H9 (cell line): ENCODE data around the gene OR8I2. TPM values are rescaled to one million over a fixed set of nuclear protein-coding genes. Genes with fewer than 3 reads are reported as not detected.
"Not testable (repeated sequence)": the region's sequence is repeated elsewhere in the genome, so short reads cannot be mapped to it uniquely, and the experiment has no call there.

Experiments used
- DNase-seq: peaks from one replicate; pipeline ENCODE4 v3.0.0-alpha.2; 2017
- H2AFZ ChIP-seq: one replicate; pipeline ENCODE4 v1.6.1; 2013; ENCODE audit warnings: mild to moderate bottlenecking, low read length, control low read depth, moderate library complexity
- H2AK5ac ChIP-seq: 2 replicates; pipeline ENCODE4 v1.6.1; 2013; ENCODE audit warnings: low read length, control low read depth, mixed read lengths; ENCODE audit not compliant: insufficient read length
- H2BK120ac ChIP-seq: one replicate; pipeline ENCODE4 v1.6.1; 2013; ENCODE audit warnings: low read depth, mild to moderate bottlenecking, low read length, control low read depth, inconsistent platforms; ENCODE audit not compliant: poor library complexity, severe bottlenecking
- H2BK12ac ChIP-seq: 2 replicates; pipeline ENCODE4 v1.6.1; 2013; ENCODE audit warnings: low read length, control low read depth, mixed read lengths, low read depth; ENCODE audit not compliant: insufficient read length
- H2BK15ac ChIP-seq: 2 replicates; pipeline ENCODE4 v1.6.1; 2013; ENCODE audit warnings: low read depth, low read length, control low read depth
- H2BK20ac ChIP-seq: one replicate; pipeline ENCODE4 v1.6.1; 2013; ENCODE audit warnings: low read depth, mild to moderate bottlenecking, low read length, control low read depth, inconsistent platforms; ENCODE audit not compliant: poor library complexity, severe bottlenecking
- H2BK5ac ChIP-seq: 2 replicates; pipeline ENCODE4 v1.6.1; 2013; ENCODE audit warnings: low read length, control low read depth, mixed read lengths; ENCODE audit not compliant: insufficient read length
- H3K14ac ChIP-seq: 2 replicates; pipeline ENCODE4 v1.6.1; 2013; ENCODE audit warnings: low read length, control low read depth; ENCODE audit not compliant: insufficient read depth
- H3K18ac ChIP-seq: 2 replicates; pipeline ENCODE4 v1.6.1; 2013; ENCODE audit warnings: low read depth, mild to moderate bottlenecking, mixed read lengths, low read length, control low read depth; ENCODE audit not compliant: insufficient read length
- H3K23ac ChIP-seq: 2 replicates; pipeline ENCODE4 v1.6.1; 2013; ENCODE audit warnings: low read length, control low read depth, mixed read lengths, low read depth; ENCODE audit not compliant: insufficient read length
- H3K23me2 ChIP-seq: 2 replicates; pipeline ENCODE4 v1.6.1; 2013; ENCODE audit warnings: low read depth, mild to moderate bottlenecking, mixed read lengths, low read length, control low read depth; ENCODE audit not compliant: insufficient read length, poor library complexity, severe bottlenecking
- H3K27ac ChIP-seq: 2 replicates; pipeline ENCODE4 v1.5.1; 2013; ENCODE audit warnings: low read length, control low read depth, mixed read lengths, low read depth; ENCODE audit not compliant: insufficient read length
- H3K27me3 ChIP-seq: 2 replicates; pipeline ENCODE4 v1.6.1; 2013; ENCODE audit warnings: low read length, control low read depth, inconsistent platforms; ENCODE audit not compliant: insufficient read depth
- H3K4ac ChIP-seq: 2 replicates; pipeline ENCODE4 v1.6.1; 2013; ENCODE audit warnings: low read depth, mild to moderate bottlenecking, control low read depth, inconsistent platforms, low read length, moderate library complexity
- H3K4me1 ChIP-seq: 2 replicates; pipeline ENCODE4 v1.6.1; 2013; ENCODE audit warnings: low read length, control low read depth, inconsistent platforms; ENCODE audit not compliant: insufficient read depth
- H3K4me2 ChIP-seq: 2 replicates; pipeline ENCODE4 v1.6.1; 2013; ENCODE audit warnings: low read length, control low read depth, mixed read lengths; ENCODE audit not compliant: insufficient read length, insufficient read depth
- H3K56ac ChIP-seq: 2 replicates; pipeline ENCODE4 v1.6.1; 2013; ENCODE audit warnings: low read depth, mild to moderate bottlenecking, mixed read lengths, low read length, control low read depth; ENCODE audit not compliant: insufficient read length
- H3K79me1 ChIP-seq: 2 replicates; pipeline ENCODE4 v1.6.1; 2013; ENCODE audit warnings: low read depth, mild to moderate bottlenecking, moderate library complexity, low read length, control low read depth, inconsistent platforms; ENCODE audit not compliant: insufficient read depth, poor library complexity, severe bottlenecking
- H3K79me2 ChIP-seq: 2 replicates; pipeline ENCODE4 v1.6.1; 2013; ENCODE audit warnings: low read length, control low read depth, inconsistent platforms; ENCODE audit not compliant: insufficient read depth
- H3K9ac ChIP-seq: 2 replicates; pipeline ENCODE4 v1.6.1; 2013; ENCODE audit warnings: low read length, control low read depth, mixed read lengths; ENCODE audit not compliant: insufficient read length; ENCODE audit errors: extremely low read depth
- H3K9me3 ChIP-seq: one replicate; pipeline ENCODE4 v1.6.1; 2013; ENCODE audit warnings: low read depth, low read length, inconsistent platforms; ENCODE audit not compliant: control insufficient read depth
- H3T11ph ChIP-seq: one replicate; pipeline ENCODE4 v1.6.1; 2013; ENCODE audit warnings: mild to moderate bottlenecking, low read length, control low read depth, inconsistent platforms
- H4K20me1 ChIP-seq: one replicate; pipeline ENCODE4 v1.6.1; 2013; ENCODE audit not compliant: control insufficient read depth, insufficient read length, insufficient read depth
- H4K5ac ChIP-seq: 2 replicates; pipeline ENCODE4 v1.6.1; 2013; ENCODE audit warnings: low read depth, mild to moderate bottlenecking, mixed read lengths, low read length, control low read depth; ENCODE audit not compliant: insufficient read length
- H4K8ac ChIP-seq: replicated peaks from 2 replicates; pipeline ENCODE4 v1.6.1; 2013; ENCODE audit warnings: low read length, control low read depth, mixed read lengths, low read depth; ENCODE audit not compliant: insufficient read length
- H4K91ac ChIP-seq: 2 replicates; pipeline ENCODE4 v1.6.1; 2013; ENCODE audit warnings: low read depth, mild to moderate bottlenecking, moderate library complexity, mixed read lengths, low read length, control low read depth; ENCODE audit not compliant: insufficient read length
- H3K27ac Mint-ChIP-seq, 3 experiments: 2 replicates in 2 of 3; 3 replicates in 1 of 3; pipeline ENCODE4 v1.8.0; 2020 to 2021; ENCODE audit warnings: mixed read lengths in 3 of 3, mild to moderate bottlenecking in 1 of 3, moderate library complexity in 1 of 3
- H3K27me3 Mint-ChIP-seq: 2 replicates; pipeline ENCODE4 v1.8.0; 2021; ENCODE audit warnings: low read depth, mild to moderate bottlenecking, moderate library complexity, mixed read lengths
- H3K36me3 Mint-ChIP-seq, 3 experiments: 2 replicates in 2 of 3; 3 replicates in 1 of 3; pipeline ENCODE4 v1.8.0; 2020 to 2021; ENCODE audit warnings: low read depth in 3 of 3, mixed read lengths in 3 of 3; ENCODE audit not compliant: insufficient read depth in 1 of 3
- H3K4me1 Mint-ChIP-seq, 2 experiments: 2 replicates each; pipeline ENCODE4 v1.8.0; 2020; ENCODE audit warnings: mixed read lengths in 2 of 2
- H3K4me3 Mint-ChIP-seq, 2 experiments: 2 replicates in 1 of 2; 3 replicates in 1 of 2; pipeline ENCODE4 v1.8.0; 2020 to 2021; ENCODE audit warnings: mild to moderate bottlenecking in 2 of 2, mixed read lengths in 2 of 2, moderate library complexity in 1 of 2
- H3K9me3 Mint-ChIP-seq, 2 experiments: 2 replicates in 1 of 2; 3 replicates in 1 of 2; pipeline ENCODE4 v1.8.0; 2020; ENCODE audit warnings: mild to moderate bottlenecking in 2 of 2, mixed read lengths in 2 of 2, moderate library complexity in 1 of 2
- WGBS: extraction: QIAGEN DNeasy Blood & Tissue Kit; methylation state at CpG from one replicate; pipeline ENCODE4 v1.1.7; 2013; ENCODE audit warnings: missing lambda C conversion rate, low lambda C conversion rate, mixed read lengths; ENCODE audit not compliant: insufficient read length; ENCODE audit errors: extremely low coverage; 5-methylcytosine and 5-hydroxymethylcytosine counted together
- total RNA-seq: library from RNA; stranded (reverse); gene quantifications from 2 replicates; pipeline ENCODE4 v1.2.1, GENCODE V29; 2021
- TF ChIP-seq, protein P1 (sequence below): fragments of 200-600 bp; sonication (generic); conservative IDR thresholded peaks from 3 replicates; pipeline ENCODE4 v1.8.0; 2021; ENCODE audit warnings: antibody characterized with exemption, mild to moderate bottlenecking

OR8I2 gene
- total RNA-seq, 1 experiment from 2014 or later = not detected

DNA sequence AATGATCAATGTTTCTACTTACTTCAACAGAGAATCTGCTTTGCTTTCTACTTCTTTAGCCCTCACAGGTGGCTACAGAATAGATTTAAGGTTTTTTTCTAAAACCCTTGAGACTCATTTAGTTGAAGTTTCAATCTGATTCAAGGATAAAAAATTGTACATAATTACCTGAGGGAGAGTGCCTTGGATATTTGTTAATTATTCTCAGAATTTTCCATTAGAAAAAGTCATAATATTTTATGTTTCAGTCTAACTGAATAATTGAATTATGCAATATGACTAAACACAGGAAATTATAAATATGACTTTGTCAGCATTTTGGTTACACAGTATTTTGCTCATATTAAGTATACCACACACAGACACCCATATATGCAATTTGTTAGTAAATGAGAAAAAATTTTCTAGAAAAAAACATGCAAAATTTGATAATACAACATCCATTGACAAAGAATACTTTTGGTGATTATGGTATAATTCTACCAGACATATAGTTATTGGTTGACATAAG, 47.1 kb downstream of the OR8I2 start, which contains the start of gene OR8J3:
Gene OR8J3, minus strand, starts transcription at position 51 of the 511 bp plus-strand sequence. CDS start 2,483 bp downstream, outside the sequence.
- Mint-ChIP-seq H3K9me3 (peaks cover 12 to 35% of the 10 kb centered on the region in 2 experiments), H3K36me3 (peaks cover 0 to 10% (median 6%) of the 10 kb centered on the region in 3 experiments; a peak in 4 of 7 replicates), H3K27me3 (no peaks in the 10 kb centered on the region), H3K4me3 (no peak within 1 kb of the TSS), H3K4me1 (no peaks in the 10 kb centered on the region), H3K27ac (no peak within 1 kb of the TSS)
- Histone ChIP-seq H2BK15ac (no peak within 1 kb of the TSS), H3K9me3 (no peaks in the 10 kb centered on the region), H2BK120ac (no peak within 1 kb of the TSS), H2AFZ (no peak within 1 kb of the TSS), H3K4ac (no peak within 1 kb of the TSS), H3T11ph (no peak within 1 kb of the TSS), H3K18ac (no peak within 1 kb of the TSS), H3K23ac (no peak within 1 kb of the TSS), H3K27ac (no peak within 1 kb of the TSS), H3K27me3 (no peaks in the 10 kb centered on the region), H4K8ac (no peak within 1 kb of the TSS), H4K20me1 (no peaks in the 10 kb centered on the region), H3K79me1 (no peaks in the 10 kb centered on the region), H3K79me2 (no peaks in the 10 kb centered on the region), H3K23me2 (no peaks in the 10 kb centered on the region), H3K4me1 (no peaks in the 10 kb centered on the region), H2BK5ac (no peak within 1 kb of the TSS), H2BK12ac (no peak within 1 kb of the TSS), H3K9ac (no peak within 1 kb of the TSS), H3K4me2 (no peak within 1 kb of the TSS), H3K56ac (no peak within 1 kb of the TSS), H3K14ac (no peak within 1 kb of the TSS), H2AK5ac (no peak within 1 kb of the TSS), H4K5ac (no peak within 1 kb of the TSS), H4K91ac (no peak within 1 kb of the TSS), H2BK20ac (no peak within 1 kb of the TSS)
- TF ChIP-seq, protein P1, sequence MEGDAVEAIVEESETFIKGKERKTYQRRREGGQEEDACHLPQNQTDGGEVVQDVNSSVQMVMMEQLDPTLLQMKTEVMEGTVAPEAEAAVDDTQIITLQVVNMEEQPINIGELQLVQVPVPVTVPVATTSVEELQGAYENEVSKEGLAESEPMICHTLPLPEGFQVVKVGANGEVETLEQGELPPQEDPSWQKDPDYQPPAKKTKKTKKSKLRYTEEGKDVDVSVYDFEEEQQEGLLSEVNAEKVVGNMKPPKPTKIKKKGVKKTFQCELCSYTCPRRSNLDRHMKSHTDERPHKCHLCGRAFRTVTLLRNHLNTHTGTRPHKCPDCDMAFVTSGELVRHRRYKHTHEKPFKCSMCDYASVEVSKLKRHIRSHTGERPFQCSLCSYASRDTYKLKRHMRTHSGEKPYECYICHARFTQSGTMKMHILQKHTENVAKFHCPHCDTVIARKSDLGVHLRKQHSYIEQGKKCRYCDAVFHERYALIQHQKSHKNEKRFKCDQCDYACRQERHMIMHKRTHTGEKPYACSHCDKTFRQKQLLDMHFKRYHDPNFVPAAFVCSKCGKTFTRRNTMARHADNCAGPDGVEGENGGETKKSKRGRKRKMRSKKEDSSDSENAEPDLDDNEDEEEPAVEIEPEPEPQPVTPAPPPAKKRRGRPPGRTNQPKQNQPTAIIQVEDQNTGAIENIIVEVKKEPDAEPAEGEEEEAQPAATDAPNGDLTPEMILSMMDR = no peak
- DNase-seq = no peak

DNA sequence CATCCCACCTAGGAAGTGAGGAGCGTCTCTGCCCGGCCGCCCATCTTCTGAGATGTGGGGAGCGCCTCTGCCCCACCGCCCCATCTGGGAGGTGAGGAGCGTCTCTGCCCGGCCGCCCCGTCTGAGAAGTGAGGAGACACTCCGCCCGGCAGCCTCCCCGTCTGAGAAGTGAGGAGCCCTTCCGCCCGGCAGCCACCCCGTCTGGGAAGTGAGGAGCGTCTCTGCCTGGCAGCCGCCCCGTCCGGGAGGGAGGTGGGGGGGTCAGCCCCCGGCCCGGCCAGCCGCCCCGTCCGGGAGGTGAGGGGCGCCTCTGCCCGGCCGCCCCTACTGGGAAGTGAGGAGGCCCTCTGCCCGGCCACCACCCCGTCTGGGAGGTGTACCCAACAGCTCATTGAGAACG, 50.6 kb downstream of the OR8I2 start:
- H3K23ac ChIP-seq, H3K27ac Mint-ChIP-seq, H3K23me2 ChIP-seq, H2BK5ac ChIP-seq, H3K4me2 ChIP-seq, H2AFZ ChIP-seq, H3K79me1 ChIP-seq, H3T11ph ChIP-seq, H4K20me1 ChIP-seq, H3K14ac ChIP-seq, H3K4ac ChIP-seq, DNase-seq, H3K79me2 ChIP-seq, H3K56ac ChIP-seq, H3K9me3 ChIP-seq, H3K27me3 ChIP-seq, H3K27ac ChIP-seq, H2BK120ac ChIP-seq, H2BK20ac ChIP-seq, H3K4me3 Mint-ChIP-seq, H4K5ac ChIP-seq, H2BK15ac ChIP-seq, H3K9ac ChIP-seq, H2BK12ac ChIP-seq, H3K27me3 Mint-ChIP-seq, H2AK5ac ChIP-seq, H3K4me1 ChIP-seq, H4K91ac ChIP-seq, H3K4me1 Mint-ChIP-seq, H4K8ac ChIP-seq, H3K18ac ChIP-seq: not testable (repeated sequence)
- WGBS = no CpG with 5 or more reads among the region's 30 CpGs
- Mint-ChIP-seq H3K9me3 (peaks cover 12 to 36% of the 10 kb centered on the region in 2 experiments), H3K36me3 (peaks cover 0 to 10% (median 8%) of the 10 kb centered on the region in 3 experiments; a peak in 4 of 7 replicates)
